HFF-Myc (cell line): ENCODE measurements around the gene CYTH3.
A peak's percentile ranks its signal among the peaks of the same experiment; 100 is the strongest.
"Not testable (repeated sequence)": the region's sequence is repeated elsewhere in the genome, so short reads cannot be mapped to it uniquely, and the experiment has no call there.

Source experiments
- DNase-seq: peaks from one replicate; pipeline ENCODE4 v3.0.0-alpha.2; 2011; ENCODE audit warnings: low read depth; ENCODE audit errors: extremely low read depth
- H3K4me3 ChIP-seq: replicated peaks from 2 replicates; pipeline ENCODE4 v1.5.1; 2011; ENCODE audit warnings: low read depth, mild to moderate bottlenecking, control low read depth, low read length
- TF ChIP-seq, protein P1 (sequence below): IDR thresholded peaks from 2 replicates; pipeline ENCODE4 v1.5.1; 2012; ENCODE audit warnings: mild to moderate bottlenecking, low read depth, low read length, control low read depth; ENCODE audit errors: missing control alignments

CYTH3 gene

DNA sequence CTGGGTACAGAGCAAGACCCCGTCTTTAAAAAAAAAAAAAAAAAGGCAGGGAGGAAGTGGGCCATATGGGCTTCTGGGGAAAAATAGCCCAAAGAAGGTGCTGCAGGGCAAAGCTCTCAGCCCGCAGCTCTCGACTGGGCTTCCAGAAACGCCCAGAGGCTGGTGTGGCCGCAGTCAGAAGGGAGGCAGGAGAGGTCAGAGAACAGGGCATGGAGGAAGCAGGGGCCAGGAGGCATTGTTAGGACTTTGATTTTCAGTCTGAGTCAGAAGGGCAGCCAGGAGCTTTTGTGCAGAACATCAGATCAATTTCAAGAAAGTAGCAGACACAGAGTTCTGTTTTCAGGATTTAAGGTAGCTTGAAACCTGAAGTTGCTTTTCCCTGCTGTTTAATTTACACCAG lies 35.3 kb upstream of the CYTH3 start:
- no peak overlapping the region for H3K4me3 ChIP-seq
- DNase-seq: no peak
- TF ChIP-seq, protein P1, sequence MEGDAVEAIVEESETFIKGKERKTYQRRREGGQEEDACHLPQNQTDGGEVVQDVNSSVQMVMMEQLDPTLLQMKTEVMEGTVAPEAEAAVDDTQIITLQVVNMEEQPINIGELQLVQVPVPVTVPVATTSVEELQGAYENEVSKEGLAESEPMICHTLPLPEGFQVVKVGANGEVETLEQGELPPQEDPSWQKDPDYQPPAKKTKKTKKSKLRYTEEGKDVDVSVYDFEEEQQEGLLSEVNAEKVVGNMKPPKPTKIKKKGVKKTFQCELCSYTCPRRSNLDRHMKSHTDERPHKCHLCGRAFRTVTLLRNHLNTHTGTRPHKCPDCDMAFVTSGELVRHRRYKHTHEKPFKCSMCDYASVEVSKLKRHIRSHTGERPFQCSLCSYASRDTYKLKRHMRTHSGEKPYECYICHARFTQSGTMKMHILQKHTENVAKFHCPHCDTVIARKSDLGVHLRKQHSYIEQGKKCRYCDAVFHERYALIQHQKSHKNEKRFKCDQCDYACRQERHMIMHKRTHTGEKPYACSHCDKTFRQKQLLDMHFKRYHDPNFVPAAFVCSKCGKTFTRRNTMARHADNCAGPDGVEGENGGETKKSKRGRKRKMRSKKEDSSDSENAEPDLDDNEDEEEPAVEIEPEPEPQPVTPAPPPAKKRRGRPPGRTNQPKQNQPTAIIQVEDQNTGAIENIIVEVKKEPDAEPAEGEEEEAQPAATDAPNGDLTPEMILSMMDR: no peak

DNA sequence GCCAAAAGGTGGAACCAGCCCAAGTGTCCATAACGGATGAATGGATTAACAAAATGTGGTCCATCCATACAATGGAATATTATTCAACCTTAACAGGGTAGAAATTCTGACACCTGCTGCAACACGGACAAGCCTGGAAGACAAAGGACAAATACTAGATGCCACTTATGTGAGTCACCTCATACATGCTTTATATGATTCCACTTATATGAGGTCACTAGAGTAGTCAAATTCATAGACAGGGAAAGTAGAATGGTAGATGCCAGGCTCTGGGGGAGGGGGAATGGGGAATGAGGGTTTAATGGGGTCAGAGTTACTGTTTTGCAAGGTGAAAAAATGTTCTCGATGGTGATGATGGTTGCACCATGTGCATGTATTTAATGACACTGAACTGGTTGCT lies 34.0 kb upstream of the CYTH3 start:
- peak; percentile 40 for DNase-seq
- no peak overlapping the region for H3K4me3 ChIP-seq
- TF ChIP-seq, protein P1: no peak

DNA sequence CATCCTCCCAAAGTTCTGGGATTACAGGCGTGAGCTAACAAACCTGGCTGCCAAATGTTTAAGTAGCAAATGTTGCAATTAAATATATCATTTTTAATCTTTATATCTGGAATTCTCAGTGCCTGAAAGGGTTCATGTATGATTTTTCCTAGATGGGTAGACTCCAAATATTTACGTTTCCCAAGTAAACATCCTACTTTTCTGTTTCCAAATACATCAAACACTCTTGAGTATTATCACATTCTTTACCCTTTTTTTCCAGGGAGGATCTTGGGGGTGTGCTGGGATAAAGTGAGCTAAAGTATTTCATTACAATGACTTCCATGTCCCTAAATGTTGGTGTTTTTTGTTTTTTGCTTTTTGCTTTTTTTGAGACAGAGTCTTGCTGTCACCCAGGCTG lies 32.9 kb upstream of the CYTH3 start:
- TF ChIP-seq, protein P1: no peak
- H3K4me3 ChIP-seq: no peak overlapping the region
- DNase-seq: no peak

DNA sequence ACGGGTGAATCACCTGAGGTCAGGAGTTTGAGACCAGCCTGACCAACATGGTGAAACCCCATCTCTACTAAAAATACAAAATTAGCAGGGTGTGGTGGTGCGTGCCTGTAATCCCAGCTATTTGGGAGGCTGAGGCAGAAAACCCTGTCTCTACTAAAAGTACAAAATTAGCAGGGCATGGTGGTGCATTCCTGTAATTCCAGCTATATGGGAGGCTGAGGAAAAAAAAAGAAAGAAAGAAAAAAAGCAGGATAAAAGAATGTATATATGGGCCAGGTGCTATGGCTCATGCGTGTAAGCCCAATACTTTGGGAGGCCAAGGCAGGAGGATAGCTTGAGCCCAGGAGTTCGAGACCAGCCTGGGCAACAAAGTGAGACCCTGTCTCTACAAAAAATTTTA lies 29.0 kb upstream of the CYTH3 start:
- H3K4me3 ChIP-seq, DNase-seq: not testable (repeated sequence)

DNA sequence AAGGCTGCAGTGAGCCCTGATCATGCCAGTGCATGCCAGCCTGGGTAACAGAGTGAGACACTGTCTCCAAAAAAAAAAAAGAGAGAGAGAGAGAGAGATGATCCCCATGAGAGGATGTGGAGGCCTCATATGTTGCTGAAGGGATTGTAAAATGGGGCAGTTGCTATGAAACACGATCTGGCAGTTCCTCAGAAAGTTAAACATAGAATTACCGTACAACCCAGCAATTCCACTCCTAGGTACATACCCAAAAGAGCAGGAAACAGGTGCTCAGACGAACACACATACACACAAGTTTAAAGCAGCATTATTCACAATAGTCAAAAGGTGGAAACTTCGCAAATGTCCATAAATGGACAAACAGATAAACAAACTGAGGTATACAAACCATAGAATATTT lies 27.4 kb upstream of the CYTH3 start:
- TF ChIP-seq, protein P1: no peak
- no peak overlapping the region for H3K4me3 ChIP-seq
- DNase-seq: no peak

DNA sequence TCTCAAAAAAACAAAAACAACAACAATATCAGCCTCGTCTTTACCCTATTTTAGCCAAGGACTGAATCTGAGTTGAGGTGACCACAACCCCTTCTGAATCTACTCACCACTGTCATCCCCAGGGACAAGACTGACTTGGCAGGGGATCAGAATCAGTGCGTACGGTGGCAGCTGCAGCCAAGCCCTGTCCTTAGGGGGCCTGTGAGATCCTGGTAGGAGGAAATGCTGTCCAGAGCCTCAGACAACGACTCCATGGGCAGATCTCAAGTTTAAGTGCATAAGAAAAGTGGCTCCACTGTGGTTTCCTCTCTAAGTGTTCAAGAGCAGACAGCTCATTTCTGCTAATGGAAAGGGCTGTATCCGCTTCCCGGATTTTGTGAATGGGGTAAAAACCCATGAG lies 22.4 kb upstream of the CYTH3 start:
- no peak overlapping the region for H3K4me3 ChIP-seq
- TF ChIP-seq, protein P1: no peak
- DNase-seq: no peak

DNA sequence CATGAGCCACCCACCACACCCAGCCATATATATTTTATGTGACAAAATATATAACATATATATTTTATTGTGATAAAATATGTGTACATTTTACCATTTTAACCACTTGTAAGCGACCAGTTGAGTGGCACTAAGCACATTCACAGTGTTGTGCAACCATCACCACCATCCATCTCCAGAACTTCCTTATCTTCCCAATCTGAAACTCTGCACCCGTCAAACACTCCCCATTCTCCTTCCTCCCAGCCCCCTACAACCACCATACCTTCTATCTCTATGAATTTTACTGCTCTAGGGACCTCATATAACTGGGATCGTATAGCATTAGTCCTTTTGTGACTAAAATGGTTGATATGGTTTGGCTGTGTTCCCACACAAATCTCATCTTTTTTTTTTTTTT lies 20.8 kb upstream of the CYTH3 start:
- TF ChIP-seq, protein P1: no peak
- no peak for DNase-seq
- H3K4me3 ChIP-seq: no peak overlapping the region

DNA sequence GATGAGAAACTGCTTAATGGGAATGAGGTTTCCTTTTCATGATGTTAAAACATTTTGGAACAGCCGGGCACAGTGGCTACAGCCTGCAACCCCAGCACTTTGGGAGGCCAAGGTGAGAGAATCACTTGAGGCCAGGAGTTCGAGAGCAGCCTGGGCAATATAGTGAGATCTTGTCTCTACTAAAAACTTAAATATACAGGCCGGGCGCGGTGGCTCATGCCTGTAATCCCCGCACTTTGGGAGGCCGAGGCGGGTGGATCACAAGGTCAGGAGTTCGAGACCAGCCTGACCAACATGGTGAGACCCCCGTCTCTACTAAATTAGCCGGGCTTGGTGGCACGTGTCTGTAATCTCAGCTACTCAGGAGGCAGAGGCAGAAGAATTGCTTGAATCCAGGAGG lies 19.5 kb upstream of the CYTH3 start:
- H3K4me3 ChIP-seq, DNase-seq: not testable (repeated sequence)
